GM19397 (cell line): Measurements from ENCODE around the gene OSBP.
"Not testable (repeated sequence)": the region's sequence is repeated elsewhere in the genome, so short reads cannot be mapped to it uniquely, and the experiment has no call there.

Source experiments
- ATAC-seq: cut with Tn5 transposase; IDR thresholded peaks from one replicate; pipeline ENCODE4 v1.9.1; 2021; ENCODE audit warnings: mild to moderate bottlenecking, moderate library complexity; ENCODE audit not compliant: unreplicated experiment

The OSBP gene

GRCh38 chr11:59615637-59616395 is at the start of gene OSBP:
Gene OSBP (minus strand): TSS chr11:59615774. CDS start chr11:59615664, 110 bp downstream.
- peak; percentile 88 for ATAC-seq

- no peak for ATAC-seq
These were observed 45.0 kb upstream of the OSBP start for GRCh38 chr11:59660621-59661020.

GRCh38 chr11:59659981-59660380 is 44.4 kb upstream of the OSBP start:
- ATAC-seq: no peak

DNA sequence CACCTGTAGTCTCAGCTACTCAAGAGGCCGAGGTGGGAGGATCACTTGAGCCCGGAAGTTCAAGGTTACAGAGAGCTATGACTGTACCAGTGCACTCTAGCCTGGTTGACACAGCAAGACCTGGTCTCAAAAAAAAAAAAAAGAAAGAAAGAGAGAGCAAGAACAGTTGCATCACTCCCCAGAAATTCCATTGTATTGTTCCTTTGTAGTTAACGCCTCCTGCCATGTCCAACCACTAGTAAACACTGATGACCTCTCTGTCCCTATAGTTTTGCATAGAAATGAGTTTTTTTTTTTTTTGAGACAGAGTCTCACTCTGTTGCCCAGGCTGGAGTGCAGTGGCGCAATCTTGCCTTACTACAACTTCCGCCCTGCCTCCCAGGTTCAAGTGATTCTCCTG is 42.5 kb upstream of the OSBP start:
- no peak for ATAC-seq

DNA sequence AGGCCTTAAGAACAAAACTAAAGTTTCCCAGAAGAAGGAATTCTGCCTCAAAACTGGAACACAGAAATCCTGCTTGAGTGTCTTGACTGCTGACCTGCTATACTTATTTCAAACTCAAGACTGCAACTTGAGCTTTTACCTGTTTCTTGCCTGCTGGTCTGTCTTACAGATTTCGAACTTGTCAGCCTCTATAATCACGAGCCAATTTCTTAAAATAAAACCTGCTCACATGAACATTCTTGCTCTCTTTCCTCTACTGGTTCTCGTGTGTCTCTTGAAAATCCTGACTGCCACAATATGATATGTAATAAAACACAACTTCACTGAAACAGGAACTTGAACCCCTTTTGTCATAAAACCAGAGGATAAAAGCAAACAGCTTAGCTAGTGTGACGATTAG is 39.3 kb upstream of the OSBP start:
- no peak for ATAC-seq

DNA sequence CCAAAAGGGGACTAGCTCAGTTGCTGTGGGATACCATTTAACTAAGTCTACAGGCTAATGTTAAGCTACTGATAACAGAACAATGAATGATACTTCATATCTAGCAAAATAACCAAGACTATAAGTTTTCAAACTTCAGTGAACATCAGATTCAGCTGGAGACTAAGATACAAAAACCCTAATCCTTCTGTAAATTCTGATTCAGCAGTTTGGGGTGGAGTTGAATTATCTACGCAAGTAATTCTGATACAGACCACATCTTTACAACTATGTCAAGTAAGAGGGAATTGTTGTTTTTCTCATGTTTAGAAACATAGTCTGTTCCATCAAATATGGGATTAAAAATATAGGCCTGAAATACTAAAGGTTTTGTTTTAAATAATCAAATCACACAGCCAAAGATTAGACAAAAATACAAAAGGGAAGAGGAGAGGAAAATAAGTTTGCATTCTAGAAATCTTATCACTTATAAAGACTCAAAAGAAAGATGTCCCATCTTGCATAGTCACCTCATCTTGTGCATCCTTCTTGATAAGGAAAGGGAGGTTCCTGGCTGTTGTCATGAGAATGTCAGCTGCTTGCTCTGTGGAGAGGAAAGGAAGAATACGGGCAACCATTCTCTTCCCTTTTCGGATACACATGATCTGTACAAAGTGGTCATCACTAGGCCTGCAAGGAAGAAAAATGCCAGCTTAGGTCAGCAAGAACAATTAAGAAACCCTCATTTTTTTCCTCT is 31.8 kb upstream of the OSBP start:
- no peak for ATAC-seq

- no peak for ATAC-seq
These were observed 29.0 kb upstream of the OSBP start for GRCh38 chr11:59644528-59644927.

DNA sequence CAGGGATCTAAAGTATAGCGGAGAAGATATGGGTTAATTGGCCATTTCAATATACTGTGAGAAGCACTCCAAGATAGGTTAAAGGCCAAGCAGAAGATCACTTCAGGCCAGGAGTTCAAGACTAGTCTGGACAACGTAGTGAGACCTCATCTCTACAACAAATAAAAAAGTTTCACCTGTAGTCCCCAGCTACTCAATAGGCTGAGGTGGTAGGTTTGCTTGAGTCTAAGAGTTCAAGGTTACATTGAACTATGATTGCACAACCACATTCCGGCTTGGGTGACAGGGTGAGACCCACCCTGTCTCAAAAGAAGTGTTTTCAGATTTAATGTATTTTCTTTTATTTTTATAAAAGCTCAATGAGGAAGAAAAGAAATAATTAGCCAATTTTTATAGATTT is 27.8 kb upstream of the OSBP start:
- ATAC-seq: no peak

DNA sequence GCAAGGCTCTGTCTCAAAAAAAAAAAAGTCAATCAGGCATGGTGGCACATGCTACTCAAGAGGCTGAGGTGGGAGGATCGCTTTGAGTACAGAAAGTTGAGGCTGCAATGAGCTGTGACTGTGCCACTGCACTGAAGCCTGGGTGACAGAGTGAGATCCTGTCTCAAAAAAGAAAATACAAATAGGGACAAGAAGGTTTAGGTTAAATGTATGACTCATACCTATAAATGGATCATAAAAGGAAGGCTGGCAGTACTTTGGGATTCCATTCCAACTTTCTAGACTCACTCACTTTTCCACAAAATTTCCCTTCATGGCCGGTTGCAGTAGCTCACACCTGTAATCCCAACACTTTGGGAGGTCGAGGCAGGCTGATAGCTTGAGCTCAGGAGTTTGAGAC is 25.6 kb upstream of the OSBP start:
- ATAC-seq: no peak

GRCh38 chr11:59630493-59630892 is 14.9 kb upstream of the OSBP start:
- ATAC-seq: no peak

- no peak for ATAC-seq
These were observed 14.4 kb upstream of the OSBP start for GRCh38 chr11:59629996-59630395.

- not testable (repeated sequence) for ATAC-seq
These were observed 11.4 kb upstream of the OSBP start for GRCh38 chr11:59626969-59627368.

DNA sequence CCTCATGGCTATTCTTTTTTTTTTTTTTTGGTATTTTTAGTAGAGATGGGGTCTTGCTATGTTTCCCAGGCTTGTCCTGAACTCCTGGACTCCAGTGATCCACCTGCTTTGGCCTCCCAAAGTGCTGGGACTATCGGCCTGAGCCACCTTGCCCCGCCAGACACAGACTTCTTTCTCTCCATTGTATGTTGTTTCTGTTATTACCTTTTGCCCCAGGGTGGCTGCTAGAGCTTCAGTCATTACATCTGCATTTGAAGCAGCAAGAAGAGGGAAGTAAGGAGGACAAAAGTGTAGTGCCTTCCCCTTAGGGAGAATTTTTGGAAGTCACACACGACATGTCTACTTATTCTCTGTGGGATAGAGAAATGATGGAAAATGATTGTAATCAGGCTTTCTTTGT is 10.1 kb upstream of the OSBP start:
- no peak for ATAC-seq

DNA sequence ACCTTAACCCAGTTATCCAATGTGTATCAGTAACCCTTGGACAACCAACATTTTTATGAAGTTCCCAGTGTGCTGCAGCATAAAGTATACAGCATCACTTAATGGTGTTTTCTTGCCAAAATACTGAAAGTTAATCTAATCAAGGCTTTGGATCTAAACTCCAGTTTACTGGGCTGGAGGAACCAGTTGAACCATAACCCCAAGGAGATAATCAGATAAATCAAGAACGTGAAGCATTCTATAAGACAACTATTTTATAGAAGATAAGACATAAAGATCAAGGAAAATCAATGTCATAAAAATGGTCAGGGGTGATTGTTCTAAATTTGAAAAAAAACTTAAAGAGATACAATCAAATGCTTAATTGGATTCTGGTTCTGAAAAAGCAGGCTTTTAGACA is 2.3 kb upstream of the OSBP start:
- ATAC-seq: no peak

- no peak for ATAC-seq
These were observed 915 bp upstream of the OSBP start for GRCh38 chr11:59616396-59616982.

DNA sequence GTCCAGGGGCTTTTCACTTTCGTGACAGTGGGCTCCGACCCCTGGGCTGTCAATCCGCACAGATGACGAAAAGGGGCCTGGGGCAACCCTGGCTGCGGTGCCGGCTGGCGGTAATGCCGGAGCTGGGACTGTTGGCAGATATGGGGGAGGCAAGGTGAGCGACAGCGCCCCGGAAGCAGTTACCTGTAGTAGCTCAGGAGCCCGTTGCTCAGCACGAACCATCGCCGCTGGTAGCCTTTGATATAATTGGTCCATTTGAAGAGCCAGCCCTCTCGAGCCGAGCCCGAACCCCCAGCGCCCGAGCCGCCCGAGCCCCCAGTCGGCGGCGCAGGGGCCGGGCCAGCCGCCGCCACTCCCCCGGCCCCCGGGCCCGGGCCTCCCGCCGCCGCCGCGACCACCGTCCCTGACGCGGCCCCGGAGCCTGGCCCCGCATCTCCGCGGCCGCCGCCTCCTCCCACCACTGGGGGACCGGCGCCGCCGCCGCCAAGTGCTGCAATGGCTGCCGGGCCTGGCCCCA is 396 bp downstream of the OSBP start:
- ATAC-seq: peak; percentile 10

DNA sequence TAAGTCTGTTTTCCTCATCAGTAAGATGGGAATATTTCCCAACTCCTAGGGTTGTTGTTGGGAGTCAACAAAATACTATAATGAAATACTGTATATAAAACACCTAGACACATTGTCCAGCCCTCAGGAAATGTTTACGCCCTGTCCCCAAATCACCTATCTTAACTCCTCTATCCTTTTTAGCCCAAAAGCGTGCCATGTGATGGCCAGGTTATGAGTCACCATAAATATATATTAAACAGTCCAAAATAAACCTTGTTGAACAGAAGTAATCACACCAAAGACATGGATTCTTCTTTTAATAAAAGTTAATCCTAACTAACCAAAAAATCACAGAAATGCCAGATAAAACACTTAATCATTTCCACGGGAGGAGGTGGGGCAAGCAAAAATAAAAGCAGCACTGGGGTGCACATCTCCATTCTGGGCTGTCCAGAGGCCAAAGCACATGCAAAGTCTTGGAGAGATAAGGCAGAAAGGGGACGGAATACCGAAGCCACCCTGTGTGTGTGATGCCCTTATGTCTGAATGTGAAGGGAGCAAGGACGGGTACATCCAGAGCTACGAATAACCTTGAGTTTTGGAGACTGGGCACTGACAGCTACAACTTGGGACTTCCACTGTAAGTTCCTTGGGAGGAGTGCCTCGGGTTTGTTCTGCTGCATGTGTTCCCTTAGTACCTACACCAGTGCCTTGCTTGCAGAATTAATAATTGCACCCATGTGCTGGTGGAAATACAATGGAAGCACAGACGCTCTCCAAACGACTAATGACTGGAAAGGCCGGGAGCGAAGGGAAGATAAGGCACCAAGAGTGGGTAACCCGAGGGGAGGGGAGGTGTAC is 1.1 kb downstream of the OSBP start:
- no peak for ATAC-seq

DNA sequence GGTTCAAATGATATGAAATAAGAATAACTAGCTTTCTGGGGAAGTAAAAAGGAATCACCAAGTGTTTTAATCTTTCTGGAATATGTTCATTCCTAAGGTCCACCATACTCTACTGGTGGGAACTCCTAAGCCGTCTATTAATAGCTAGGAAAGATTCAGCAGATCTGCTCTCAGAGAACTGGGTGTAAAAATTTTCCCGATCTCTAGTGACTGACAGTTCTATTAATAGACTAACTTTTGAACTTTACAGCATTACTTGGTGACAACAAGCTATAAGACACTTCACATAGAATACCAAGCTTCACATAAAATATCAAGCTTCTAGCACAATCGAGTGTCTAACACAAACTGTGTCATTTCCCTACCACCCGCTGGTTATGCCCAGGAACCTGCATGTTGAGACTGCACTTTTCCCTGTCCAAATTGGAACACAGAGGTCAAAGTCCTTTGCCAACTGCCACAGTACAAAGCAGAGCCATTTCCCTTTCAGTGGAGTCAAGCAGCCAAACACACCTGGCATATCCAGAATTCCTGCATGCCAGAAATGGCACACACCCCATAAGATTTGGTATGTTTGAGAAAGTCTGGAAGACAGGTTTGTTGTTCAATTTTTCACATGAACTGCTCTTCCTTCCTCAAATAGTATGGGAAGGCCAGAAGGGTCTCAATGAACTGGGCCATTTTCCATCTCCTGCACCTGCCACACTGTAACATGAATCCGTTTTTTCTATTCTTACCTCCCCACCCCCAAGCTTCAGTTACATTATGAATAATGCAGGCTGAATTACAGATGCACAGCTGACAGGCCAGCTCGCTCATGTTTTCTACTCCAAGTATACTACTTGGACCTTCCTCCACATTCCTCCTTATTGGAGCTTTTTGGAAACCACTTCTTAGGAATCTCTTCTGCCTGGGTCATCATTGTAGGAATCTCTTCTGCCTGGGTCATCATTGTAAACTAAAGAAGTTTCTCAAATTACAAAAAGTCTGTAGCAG is 3.7 kb downstream of the OSBP start:
- no peak for ATAC-seq

DNA sequence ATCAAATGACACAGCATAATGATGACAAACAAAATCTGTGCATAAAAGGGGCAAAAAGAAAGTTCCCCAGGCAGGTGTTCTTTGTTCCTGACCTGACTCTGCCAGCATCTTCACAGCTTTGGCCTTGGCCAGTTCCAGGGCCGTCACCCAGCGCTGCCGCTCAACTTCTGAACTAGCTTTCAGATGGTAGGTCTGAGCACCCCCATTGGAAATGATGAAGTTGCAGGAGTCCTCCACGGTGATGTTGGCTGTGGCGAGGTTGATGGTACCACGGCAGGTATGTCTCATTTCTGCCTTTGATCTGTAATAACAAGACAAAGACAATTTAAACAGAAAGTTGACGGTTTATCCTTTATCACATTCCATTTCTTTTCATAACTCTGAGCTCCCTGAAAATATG is 5.3 kb downstream of the OSBP start:
- ATAC-seq: no peak
